ENCODE data around the gene ANKFY1.

The ANKFY1 gene

GRCh38 chr17:4263282-4264215 lies at the start of gene ANKFY1:
Gene ANKFY1 (minus strand): TSS chr17:4263979. CDS start chr17:4263941, 38 bp downstream.
- DNase-seq = peak; percentile 94

- no peak for DNase-seq
These were observed 46.7 kb upstream of the ANKFY1 start for GRCh38 chr17:4310354-4311060.

GRCh38 chr17:4309897-4310296 lies 46.1 kb upstream of the ANKFY1 start:
- DNase-seq = no peak

GRCh38 chr17:4307179-4307930 lies 43.6 kb upstream of the ANKFY1 start:
- DNase-seq = no peak

GRCh38 chr17:4305224-4305623 lies 41.4 kb upstream of the ANKFY1 start:
- DNase-seq = no peak

GRCh38 chr17:4304417-4305027 lies 40.7 kb upstream of the ANKFY1 start:
- DNase-seq = peak; percentile 48

GRCh38 chr17:4301066-4301465 lies 37.3 kb upstream of the ANKFY1 start:
- no peak for DNase-seq

- no peak for DNase-seq
These were observed 33.6 kb upstream of the ANKFY1 start for GRCh38 chr17:4297351-4297750.

GRCh38 chr17:4295686-4296085 lies 31.9 kb upstream of the ANKFY1 start:
- no peak for DNase-seq

- no peak for DNase-seq
These were observed 29.8 kb upstream of the ANKFY1 start for GRCh38 chr17:4293572-4293971.

GRCh38 chr17:4287710-4288109 lies 23.9 kb upstream of the ANKFY1 start:
- DNase-seq = no peak

GRCh38 chr17:4276514-4276913 lies 12.7 kb upstream of the ANKFY1 start:
- DNase-seq = no peak

GRCh38 chr17:4272972-4273368 lies 9.2 kb upstream of the ANKFY1 start:
- DNase-seq = no peak

GRCh38 chr17:4272213-4272971 lies 8.6 kb upstream of the ANKFY1 start:
- DNase-seq = no peak

GRCh38 chr17:4270736-4271135 lies 7.0 kb upstream of the ANKFY1 start:
- DNase-seq = no peak

GRCh38 chr17:4269915-4270314 lies 6.1 kb upstream of the ANKFY1 start:
- DNase-seq = no peak

- DNase-seq = no peak
These were observed 3.6 kb upstream of the ANKFY1 start for GRCh38 chr17:4267402-4267801.

- no peak for DNase-seq
These were observed 2.8 kb upstream of the ANKFY1 start for GRCh38 chr17:4266550-4266949.

- DNase-seq = no peak
These were observed 1.1 kb downstream of the ANKFY1 start for GRCh38 chr17:4262703-4263102.

- no peak for DNase-seq
These were observed 2.3 kb downstream of the ANKFY1 start for GRCh38 chr17:4261452-4261851.

- no peak for DNase-seq
These were observed 4.9 kb downstream of the ANKFY1 start for GRCh38 chr17:4258867-4259266.

- DNase-seq = no peak
These were observed 6.8 kb downstream of the ANKFY1 start for GRCh38 chr17:4256952-4257351.
